NB4 (cell line): Measurements from ENCODE around the gene LRRC32.
A peak's percentile ranks its signal among the peaks of the same experiment; 100 is the strongest.

Experiments
- DNase-seq: peaks from one replicate; pipeline ENCODE4 v3.0.0; 2010; ENCODE audit warnings: low read depth
- H3K4me3 ChIP-seq: one replicate; pipeline ENCODE4 v1.5.1; 2011; ENCODE audit warnings: mild to moderate bottlenecking, low read depth, low read length, moderate library complexity
- CTCF ChIP-seq: IDR thresholded peaks from one replicate; pipeline ENCODE4 v1.5.1; 2012; ENCODE audit warnings: low read depth, low read length
- MYC ChIP-seq: IDR thresholded peaks from 2 replicates; pipeline ENCODE4 v1.6.1; 2011; ENCODE audit warnings: low read depth, low read length
- POLR2A ChIP-seq: IDR thresholded peaks from 2 replicates; pipeline ENCODE4 v1.6.1; 2011; ENCODE audit warnings: mild to moderate bottlenecking; ENCODE audit not compliant: insufficient read length; ENCODE audit errors: extremely low read depth
- TF ChIP-seq, protein P1 (sequence below): IDR thresholded peaks from 2 replicates; pipeline ENCODE4 v1.6.1; 2011; ENCODE audit warnings: low read depth, low read length

The LRRC32 gene

GRCh38 chr11:76670485-76671236 lies at the start of gene LRRC32:
Gene LRRC32 (minus strand): TSS chr11:76670747. CDS start chr11:76665954, 4,793 bp downstream.
- no peak within 1 kb of the TSS for H3K4me3 ChIP-seq
- TF ChIP-seq CTCF (no peak), MYC (no peak), POLR2A (no peak)
- TF ChIP-seq, protein P1, sequence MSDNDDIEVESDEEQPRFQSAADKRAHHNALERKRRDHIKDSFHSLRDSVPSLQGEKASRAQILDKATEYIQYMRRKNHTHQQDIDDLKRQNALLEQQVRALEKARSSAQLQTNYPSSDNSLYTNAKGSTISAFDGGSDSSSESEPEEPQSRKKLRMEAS: no peak
- peak; percentile 65 for DNase-seq

- DNase-seq: no peak
Observed at GRCh38 chr11:76719686-76720085, 49.1 kb upstream of the LRRC32 start.

DNA sequence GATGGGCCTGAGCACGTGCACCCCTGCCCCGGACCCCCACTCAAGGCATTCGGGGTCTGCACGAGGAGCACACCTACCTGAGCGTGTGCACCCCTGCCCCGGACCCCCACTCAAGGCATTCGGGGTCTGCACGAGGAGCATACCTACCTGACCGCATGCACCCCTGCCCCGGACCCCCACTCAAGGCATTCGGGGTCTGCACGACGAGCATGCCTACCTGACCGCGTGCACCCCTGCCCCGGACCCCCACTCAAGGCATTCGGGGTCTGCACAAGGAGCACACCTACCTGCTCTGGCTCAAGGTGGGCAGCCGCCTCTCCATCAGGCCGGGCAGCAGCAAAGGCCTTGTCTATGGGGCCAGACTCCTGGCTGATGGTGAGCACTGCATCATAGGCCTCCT lies 48.7 kb upstream of the LRRC32 start:
- no peak for DNase-seq
- TF ChIP-seq, protein P1: no peak
- TF ChIP-seq MYC (no peak), POLR2A (no peak), CTCF (no peak)
- no peak overlapping the region for H3K4me3 ChIP-seq

More at GRCh38 chr11:76719686-76720085, 49.1 kb upstream of the LRRC32 start:
- no peak overlapping the region for H3K4me3 ChIP-seq
- TF ChIP-seq MYC: no peak
- TF ChIP-seq CTCF: no peak
- TF ChIP-seq, protein P1: no peak
- no peak for TF ChIP-seq POLR2A

DNA sequence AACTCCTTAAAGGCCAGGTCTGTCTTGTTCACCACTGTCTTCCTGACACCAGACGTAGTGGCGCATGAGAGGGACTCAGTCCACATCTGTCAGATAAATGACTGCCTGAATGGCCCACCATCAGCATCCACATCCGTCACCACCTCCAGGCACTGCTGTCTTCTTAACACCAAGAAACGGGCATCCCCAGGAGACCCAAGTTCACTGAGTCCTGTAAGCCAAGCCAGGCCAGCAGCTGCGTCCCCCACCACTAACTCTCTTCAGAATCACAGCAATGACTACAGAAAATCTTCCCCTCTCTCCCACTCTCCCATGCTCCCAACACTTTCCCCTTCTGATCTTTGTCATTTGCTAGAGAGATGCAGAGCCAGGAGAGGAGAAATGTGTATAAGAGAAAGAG lies 47.3 kb upstream of the LRRC32 start:
- TF ChIP-seq, protein P1: no peak
- TF ChIP-seq MYC: no peak
- TF ChIP-seq POLR2A: no peak
- TF ChIP-seq CTCF: no peak
- DNase-seq: no peak
- no peak overlapping the region for H3K4me3 ChIP-seq

- no peak for TF ChIP-seq CTCF
- TF ChIP-seq POLR2A: no peak
- TF ChIP-seq, protein P1: no peak
- TF ChIP-seq MYC: no peak
- H3K4me3 ChIP-seq: no peak overlapping the region
- no peak for DNase-seq
Observed at GRCh38 chr11:76717369-76717768, 46.8 kb upstream of the LRRC32 start.

DNA sequence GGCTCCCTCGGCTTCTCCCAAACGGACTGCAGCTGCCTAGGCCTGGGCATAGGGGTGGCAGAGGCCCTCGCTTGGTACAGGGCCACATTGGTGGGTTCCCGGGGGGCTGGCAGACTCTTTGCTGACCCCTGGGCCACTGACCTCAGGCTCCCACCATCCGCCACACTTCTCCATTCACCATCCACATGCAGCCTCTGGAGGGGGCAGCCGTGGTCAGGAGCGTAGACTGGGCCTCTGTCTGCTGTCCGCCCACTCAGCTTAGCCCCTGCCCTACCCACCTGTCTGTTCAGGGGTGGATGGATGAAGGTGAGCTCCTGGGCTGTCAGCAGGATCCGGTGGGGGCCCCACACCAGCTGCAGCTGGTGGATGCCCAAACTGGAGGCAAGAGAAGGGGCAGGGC lies 45.7 kb upstream of the LRRC32 start:
- no peak for DNase-seq
- no peak overlapping the region for H3K4me3 ChIP-seq
- TF ChIP-seq POLR2A (no peak), MYC (no peak), CTCF (no peak)
- TF ChIP-seq, protein P1: no peak
